Smooth muscle cell (in vitro differentiated cells): Measurements from ENCODE around the gene SH3BGRL3. TPM values are rescaled to one million over a fixed set of nuclear protein-coding genes. Genes with fewer than 3 reads are reported as not detected.
A peak's percentile ranks its signal among the peaks of the same experiment; 100 is the strongest.

Source experiments
- DNase-seq: peaks from one replicate; lab custom pipeline; 2025; ENCODE audit not compliant: unreplicated experiment; lab: John Stamatoyannopoulos, UW
- H2AFZ ChIP-seq: fragments of 200-600 bp; sonication (generic); 2 replicates; pipeline ENCODE4 v1.6.0; 2016; ENCODE audit warnings: antibody characterized with exemption, low read depth, mild to moderate bottlenecking
- H3F3A ChIP-seq: fragments of 200-600 bp; sonication (generic); 2 replicates; pipeline ENCODE4 v1.6.0; 2017; ENCODE audit warnings: antibody characterized with exemption, low read depth
- H3K27ac ChIP-seq: fragments of 200-600 bp; sonication (generic); 2 replicates; pipeline ENCODE4 v1.5.1; 2016; ENCODE audit warnings: low read depth, mild to moderate bottlenecking
- H3K27me3 ChIP-seq: fragments of 200-600 bp; sonication (generic); 2 replicates; pipeline ENCODE4 v1.6.1; 2016; ENCODE audit warnings: low read depth, mild to moderate bottlenecking
- H3K36me3 ChIP-seq: fragments of 200-600 bp; sonication (generic); 2 replicates; pipeline ENCODE4 v1.5.1; 2016; ENCODE audit warnings: low read depth
- H3K4me1 ChIP-seq: fragments of 200-600 bp; sonication (generic); 2 replicates; pipeline ENCODE4 v1.5.1; 2016; ENCODE audit warnings: low read depth
- H3K4me2 ChIP-seq: fragments of 200-600 bp; sonication (generic); 2 replicates; pipeline ENCODE4 v1.6.0; 2016; ENCODE audit warnings: mild to moderate bottlenecking
- H3K4me3 ChIP-seq: fragments of 200-600 bp; sonication (generic); 2 replicates; pipeline ENCODE4 v1.5.1; 2016; ENCODE audit warnings: mild to moderate bottlenecking
- H3K79me2 ChIP-seq: fragments of 200-600 bp; sonication (generic); 2 replicates; pipeline ENCODE4 v1.6.0; 2016; ENCODE audit warnings: low read depth, mild to moderate bottlenecking
- H3K9ac ChIP-seq: fragments of 200-600 bp; sonication (generic); 2 replicates; pipeline ENCODE4 v1.6.0; 2016; ENCODE audit warnings: low read depth
- H3K9me3 ChIP-seq: fragments of 200-600 bp; sonication (generic); replicated peaks from 2 replicates; pipeline ENCODE4 v1.5.1; 2016; ENCODE audit warnings: low read depth
- H4K20me1 ChIP-seq: fragments of 200-600 bp; sonication (generic); 2 replicates; pipeline ENCODE4 v1.6.0; 2016; ENCODE audit warnings: low read depth
- CTCF ChIP-seq: fragments of 200-600 bp; sonication (generic); IDR thresholded peaks from 2 replicates; pipeline ENCODE4 v1.5.1; 2017; ENCODE audit warnings: borderline replicate concordance, mild to moderate bottlenecking, antibody characterized with exemption; ENCODE audit not compliant: insufficient read depth, poor library complexity, severe bottlenecking
- WGBS: methylation state at CpG from one replicate; pipeline ENCODE4 v1.1.7; 2016; ENCODE audit warnings: low lambda C conversion rate; 5-methylcytosine and 5-hydroxymethylcytosine counted together
- polyA plus RNA-seq: library from polyadenylated mRNA; unstranded; fragments of >200 nt; fragmentation: Nextera tagmentation; extraction: Ambion mirVana; gene quantifications from 2 replicates; pipeline ENCODE4 v1.2.1, GENCODE V29; 2016
- total RNA-seq: library from RNA; depleted of rRNA; stranded (reverse); fragments of >200 nt; gene quantifications from 2 replicates; pipeline ENCODE4 v1.2.3, GENCODE V29; 2014

The SH3BGRL3 gene
- total and polyA plus RNA-seq, 2 experiments from 2014 or later = 241 to 1,367 TPM

- no peak overlapping the region for H3K4me3 ChIP-seq
- H3K27ac ChIP-seq = no peak overlapping the region
- no peaks in the 10 kb centered on the region for H3K9me3 ChIP-seq
- no peaks in the 10 kb centered on the region for H3K36me3 ChIP-seq
- H2AFZ ChIP-seq = no peak overlapping the region
- no peaks in the 10 kb centered on the region for H3K27me3 ChIP-seq
- no peak overlapping the region for H3K4me2 ChIP-seq
- no peak for TF ChIP-seq CTCF
- no peaks in the 10 kb centered on the region for H3K4me1 ChIP-seq
- H3K79me2 ChIP-seq = no peaks in the 10 kb centered on the region
- 95% methylated on average over 9 of the region's 9 CpGs for WGBS
- no peak for DNase-seq
- H3K9ac ChIP-seq = no peak overlapping the region
- no peaks in the 10 kb centered on the region for H4K20me1 ChIP-seq
- H3F3A ChIP-seq = no peaks in the 10 kb centered on the region
These were observed 11.3 kb upstream of the SH3BGRL3 start for GRCh38 chr1:26268290-26269197.

DNA sequence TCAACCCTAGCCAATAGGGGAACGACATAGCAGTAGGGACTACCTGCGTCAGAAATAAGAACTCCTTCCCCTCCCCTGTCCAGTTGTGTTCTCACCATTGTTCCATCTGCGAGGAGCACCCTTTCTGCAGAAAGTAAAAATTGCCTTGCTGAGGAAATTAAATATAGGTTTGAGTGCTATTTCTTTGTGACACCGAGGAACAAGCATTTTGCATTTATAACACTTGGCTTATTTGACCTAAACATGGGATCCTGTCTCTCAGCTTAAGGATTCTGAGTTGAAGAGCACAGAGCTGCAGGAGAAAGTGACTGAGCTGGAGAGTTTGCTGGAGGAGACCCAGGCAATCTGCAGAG is 10.7 kb upstream of the SH3BGRL3 start:
- no peak for DNase-seq
- no peaks in the 10 kb centered on the region for H4K20me1 ChIP-seq
- WGBS = 96% methylated on average over 4 of the region's 4 CpGs
- H3K79me2 ChIP-seq = no peaks in the 10 kb centered on the region
- no peak for TF ChIP-seq CTCF
- H3K4me3 ChIP-seq = no peak overlapping the region
- H3K4me2 ChIP-seq = no peak overlapping the region
- no peaks in the 10 kb centered on the region for H3K9me3 ChIP-seq
- H3K9ac ChIP-seq = no peak overlapping the region
- peaks cover 1% of the 10 kb centered on the region for H3F3A ChIP-seq
- no peak overlapping the region for H2AFZ ChIP-seq
- H3K4me1 ChIP-seq = no peaks in the 10 kb centered on the region
- H3K27me3 ChIP-seq = no peaks in the 10 kb centered on the region
- H3K27ac ChIP-seq = no peak overlapping the region
- no peaks in the 10 kb centered on the region for H3K36me3 ChIP-seq

DNA sequence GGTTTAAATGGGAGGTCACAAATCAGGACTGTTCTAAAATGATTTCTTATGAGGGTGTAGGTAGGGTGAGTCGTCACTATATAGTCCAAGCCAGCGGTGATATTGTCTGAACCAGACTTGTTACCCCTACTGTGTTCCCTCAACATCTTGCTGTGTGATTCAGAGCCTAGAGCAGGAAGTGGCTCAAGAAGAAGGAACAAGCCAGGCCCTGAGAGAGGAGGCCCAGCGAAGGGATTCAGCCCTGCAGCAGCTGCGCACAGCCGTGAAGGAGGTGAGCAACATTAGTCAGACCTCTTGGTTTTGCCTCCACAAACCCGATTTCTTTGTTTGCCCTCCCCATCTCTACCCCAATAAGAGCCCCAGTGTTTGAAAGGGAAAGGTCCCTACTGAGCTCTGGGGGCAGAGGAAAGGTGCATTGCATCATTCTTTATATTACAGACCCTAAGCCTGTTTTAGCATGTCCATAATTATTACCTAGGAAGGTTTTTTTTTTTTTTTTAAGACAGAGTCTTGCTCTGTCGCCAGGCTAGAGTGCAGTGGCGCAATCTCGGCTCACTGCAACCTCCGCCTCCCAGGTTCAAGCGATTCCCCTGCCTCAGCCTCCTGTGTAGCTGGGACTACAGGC is 5.0 kb upstream of the SH3BGRL3 start:
- H4K20me1 ChIP-seq = no peaks in the 10 kb centered on the region
- H3K79me2 ChIP-seq = no peaks in the 10 kb centered on the region
- H3K4me1 ChIP-seq = peaks cover 34% of the 10 kb centered on the region
- WGBS = 70% methylated on average over 11 of the region's 11 CpGs
- H3K27ac ChIP-seq = peak overlapping the region; percentile 96
- TF ChIP-seq CTCF = no peak
- H2AFZ ChIP-seq = no peak overlapping the region
- H3F3A ChIP-seq = peaks cover 43% of the 10 kb centered on the region
- DNase-seq = no peak
- no peaks in the 10 kb centered on the region for H3K9me3 ChIP-seq
- H3K9ac ChIP-seq = no peak overlapping the region
- H3K36me3 ChIP-seq = no peaks in the 10 kb centered on the region
- H3K4me3 ChIP-seq = no peak overlapping the region
- H3K27me3 ChIP-seq = no peaks in the 10 kb centered on the region
- peak overlapping the region; percentile 44 for H3K4me2 ChIP-seq
